NB4 (cell line): Measurements from ENCODE around the gene ZNF484.
"Not testable (repeated sequence)": the region's sequence is repeated elsewhere in the genome, so short reads cannot be mapped to it uniquely, and the experiment has no call there.

Experiments
- DNase-seq: peaks from one replicate; pipeline ENCODE4 v3.0.0; 2010; ENCODE audit warnings: low read depth
- H3K4me3 ChIP-seq: one replicate; pipeline ENCODE4 v1.5.1; 2011; ENCODE audit warnings: mild to moderate bottlenecking, low read depth, low read length, moderate library complexity
- CTCF ChIP-seq: IDR thresholded peaks from one replicate; pipeline ENCODE4 v1.5.1; 2012; ENCODE audit warnings: low read depth, low read length
- MAX ChIP-seq: IDR thresholded peaks from 2 replicates; pipeline ENCODE4 v1.6.1; 2011; ENCODE audit warnings: low read depth, low read length
- MYC ChIP-seq: IDR thresholded peaks from 2 replicates; pipeline ENCODE4 v1.6.1; 2011; ENCODE audit warnings: low read depth, low read length
- POLR2A ChIP-seq: IDR thresholded peaks from 2 replicates; pipeline ENCODE4 v1.6.1; 2011; ENCODE audit warnings: mild to moderate bottlenecking; ENCODE audit not compliant: insufficient read length; ENCODE audit errors: extremely low read depth

The ZNF484 gene

DNA sequence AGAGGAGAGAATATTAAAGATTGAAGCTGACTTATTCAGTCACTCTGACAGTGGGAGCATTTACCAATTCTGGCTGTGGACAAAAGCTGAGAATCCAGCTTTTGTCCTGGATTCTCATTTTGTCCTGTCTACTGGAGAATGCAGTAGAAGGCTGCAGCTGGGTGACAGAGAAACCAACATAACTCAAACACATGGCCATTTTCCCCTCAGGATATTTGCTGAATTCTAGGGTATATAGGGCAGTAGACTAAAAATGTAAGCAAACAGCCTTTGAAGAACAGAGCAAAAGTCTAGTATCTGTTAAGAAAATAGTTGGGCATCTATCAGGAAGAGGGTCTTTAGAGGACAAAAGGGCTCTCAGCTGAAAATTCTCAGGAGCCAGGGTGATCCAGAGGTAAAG is 20.6 kb downstream of the ZNF484 start:
- H3K4me3 ChIP-seq: no peak overlapping the region
- DNase-seq: no peak
- no peak for TF ChIP-seq POLR2A
- no peak for TF ChIP-seq CTCF

- no peak for DNase-seq
- H3K4me3 ChIP-seq: no peak overlapping the region
- TF ChIP-seq MAX (no peak), MYC (no peak), CTCF (no peak), POLR2A (no peak)
These were observed 24.1 kb downstream of the ZNF484 start for GRCh38 chr9:92853716-92854115.

- H3K4me3 ChIP-seq: no peak overlapping the region
- TF ChIP-seq MYC (no peak), POLR2A (no peak), MAX (no peak), CTCF (no peak)
- DNase-seq: peak; percentile 31
These were observed 26.9 kb downstream of the ZNF484 start for GRCh38 chr9:92850898-92851297.

- not testable (repeated sequence) for DNase-seq, H3K4me3 ChIP-seq
These were observed 29.1 kb downstream of the ZNF484 start for GRCh38 chr9:92848740-92849139.

GRCh38 chr9:92846662-92847145 is 31.1 kb downstream of the ZNF484 start:
- DNase-seq: no peak
- no peak for TF ChIP-seq MYC
- no peak for TF ChIP-seq POLR2A
- no peak for TF ChIP-seq MAX
- no peak for TF ChIP-seq CTCF
- no peak overlapping the region for H3K4me3 ChIP-seq

- not testable (repeated sequence) for DNase-seq, H3K4me3 ChIP-seq
These were observed 39.4 kb downstream of the ZNF484 start for GRCh38 chr9:92838411-92838810.

DNA sequence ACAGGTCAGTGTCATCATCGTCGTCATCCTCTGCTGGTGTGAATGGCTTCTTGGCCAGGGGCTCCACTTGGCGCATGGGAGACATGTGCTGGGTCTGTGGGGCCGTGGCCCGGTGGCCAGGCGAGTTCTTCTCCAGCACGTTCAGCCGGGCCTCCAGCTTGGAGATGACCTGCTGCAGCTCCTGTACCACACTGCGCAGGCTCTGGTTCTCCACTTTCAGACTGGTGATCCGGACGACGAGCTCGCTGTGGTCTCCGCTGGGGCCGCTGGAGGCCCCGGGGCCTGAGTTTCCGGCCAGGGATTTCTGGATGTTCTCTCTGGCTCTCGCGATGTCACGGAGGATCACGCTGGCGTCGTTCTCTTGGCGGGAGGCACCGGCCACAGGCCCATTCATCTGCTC is 40.6 kb downstream of the ZNF484 start:
- DNase-seq: no peak
- TF ChIP-seq MAX: no peak
- TF ChIP-seq MYC: no peak
- TF ChIP-seq POLR2A: no peak
- no peak for TF ChIP-seq CTCF
- no peak overlapping the region for H3K4me3 ChIP-seq
